Activated CD4-positive, alpha-beta T cell treated with anti-CD3 and anti-CD28 coated beads, Interleukin-2, amount 10 ng/mL, durations not matched to agents 7 days and 5 days (primary cell): ENCODE results near the gene C1orf94. TPM values are rescaled to one million over a fixed set of nuclear protein-coding genes. Genes with fewer than 3 reads are reported as not detected.
A peak's percentile ranks its signal among the peaks of the same experiment; 100 is the strongest.

ENCODE experiments used
- CTCF ChIA-PET: fragments of 350-600 bp; sonication (Branson Sonifier 250); formaldehyde crosslinking; loops from one replicate; lab custom pipeline; 2021; ENCODE audit warnings: antibody characterized with exemption; lab: Charles Lee
- POLR2A ChIA-PET: fragments of 350-600 bp; sonication (Branson Sonifier 250); formaldehyde crosslinking; loops from one replicate; lab custom pipeline; 2021; ENCODE audit warnings: antibody characterized with exemption; lab: Charles Lee
- DNase-seq: peaks from one replicate; pipeline ENCODE4 v3.0.0-alpha.2; 2020
- H3K27ac Mint-ChIP-seq: one replicate; pipeline ENCODE4 v1.8.0; 2021; ENCODE audit warnings: mild to moderate bottlenecking, moderate library complexity, mixed read lengths
- H3K27me3 Mint-ChIP-seq: one replicate; pipeline ENCODE4 v1.8.0; 2021; ENCODE audit warnings: mixed read lengths
- H3K36me3 Mint-ChIP-seq: one replicate; pipeline ENCODE4 v1.8.0; 2021; ENCODE audit warnings: low read depth, mixed read lengths
- H3K4me1 Mint-ChIP-seq: one replicate; pipeline ENCODE4 v1.8.0; 2021; ENCODE audit warnings: mixed read lengths
- H3K4me3 Mint-ChIP-seq: one replicate; pipeline ENCODE4 v1.8.0; 2021; ENCODE audit warnings: mild to moderate bottlenecking, moderate library complexity, mixed read lengths
- H3K9me3 Mint-ChIP-seq: one replicate; pipeline ENCODE4 v1.8.0; 2021; ENCODE audit warnings: mixed read lengths
- total RNA-seq, 2 experiments: library from RNA; stranded (reverse); gene quantifications; one replicate each; pipeline ENCODE4 v1.2.3, GENCODE V29; 2021

C1orf94 gene
- total RNA-seq, 2 experiments from 2014 or later = not detected

DNA sequence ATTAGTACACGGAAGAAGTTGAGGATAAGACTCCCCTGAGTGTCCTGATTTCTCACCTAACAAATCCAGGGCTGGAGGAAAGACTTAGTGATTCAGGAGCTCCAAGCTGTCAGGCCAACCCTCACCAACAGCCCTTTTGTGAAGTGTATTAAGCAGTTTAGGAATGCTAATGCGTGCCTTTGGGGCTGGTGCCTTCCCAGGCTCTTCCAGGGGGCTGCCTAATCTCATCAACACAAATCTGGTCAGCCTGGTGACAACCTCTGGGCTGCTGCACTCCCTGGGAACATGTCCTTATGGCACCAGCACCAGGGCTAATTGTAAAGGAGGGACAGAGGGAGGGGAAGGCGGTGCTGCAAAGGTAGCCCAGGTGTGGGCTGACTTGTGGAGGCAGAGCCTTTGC, 27.2 kb upstream of the C1orf94 start:
- Mint-ChIP-seq H3K27me3 (peaks cover 5% of the 10 kb centered on the region), H3K27ac (no peak overlapping the region), H3K36me3 (no peaks in the 10 kb centered on the region), H3K9me3 (no peaks in the 10 kb centered on the region), H3K4me3 (no peak overlapping the region), H3K4me1 (no peaks in the 10 kb centered on the region)
- ChIA-PET CTCF (no interaction called here), POLR2A (no interaction called here)
- no peak for DNase-seq

DNA sequence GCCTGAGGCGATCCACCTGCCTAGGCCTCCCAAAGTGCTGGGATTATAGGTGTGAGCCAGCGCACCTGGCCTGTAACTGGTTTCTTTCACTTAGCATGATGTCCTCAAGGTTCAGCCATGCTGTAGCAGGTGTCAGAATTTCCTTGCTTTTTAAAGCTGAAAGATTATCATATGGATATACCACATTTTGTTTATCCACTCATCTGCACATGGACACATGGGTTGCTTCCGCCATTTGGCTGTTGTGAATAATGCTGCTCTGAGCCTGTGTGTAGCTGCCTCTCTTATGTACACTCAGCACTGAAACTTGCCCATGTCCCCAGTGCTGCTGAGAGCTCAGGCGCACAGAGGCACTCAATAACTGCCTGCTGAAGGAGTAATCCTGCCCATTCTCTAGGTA, 23.5 kb upstream of the C1orf94 start:
- H3K4me3 Mint-ChIP-seq = no peak overlapping the region
- H3K36me3 Mint-ChIP-seq = no peaks in the 10 kb centered on the region
- POLR2A ChIA-PET = no interaction called here

DNA sequence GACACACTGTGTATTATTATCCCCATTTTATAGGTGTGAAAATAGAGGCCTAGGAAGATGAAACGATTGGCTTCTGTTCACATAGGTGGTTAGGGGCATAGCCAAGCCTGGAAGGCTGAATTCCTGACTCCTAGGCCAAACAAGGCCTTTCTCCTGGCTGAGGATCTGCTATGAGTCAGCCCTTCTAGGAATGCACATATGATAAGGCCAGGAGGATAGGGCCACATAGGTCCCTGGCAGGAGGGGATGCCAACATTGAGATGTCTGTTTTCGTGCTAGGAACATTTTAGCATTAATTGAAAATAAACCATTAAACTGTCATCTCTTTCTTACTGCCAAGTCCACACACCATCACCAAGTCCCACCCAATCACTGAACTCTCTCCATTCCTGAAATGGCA, 20.8 kb upstream of the C1orf94 start:
- Mint-ChIP-seq H3K4me1 (no peaks in the 10 kb centered on the region), H3K27ac (no peak overlapping the region), H3K9me3 (no peaks in the 10 kb centered on the region), H3K4me3 (no peak overlapping the region), H3K27me3 (peaks cover 18% of the 10 kb centered on the region), H3K36me3 (no peaks in the 10 kb centered on the region)
- ChIA-PET POLR2A (no interaction called here), CTCF (no interaction called here)
- DNase-seq = no peak

More for the DNA sequence above, 23.5 kb upstream of the C1orf94 start:
- peaks cover 7% of the 10 kb centered on the region for H3K27me3 Mint-ChIP-seq
- no peaks in the 10 kb centered on the region for H3K9me3 Mint-ChIP-seq
- DNase-seq = no peak
- CTCF ChIA-PET = interaction anchor here (0.6 to 1.8 kb wide), 2 partner anchors 10 to 52 kb away, joined by 4 to 5 read pairs; no protein-coding TSS in a partner anchor
- H3K27ac Mint-ChIP-seq = no peak overlapping the region
- no peaks in the 10 kb centered on the region for H3K4me1 Mint-ChIP-seq

DNA sequence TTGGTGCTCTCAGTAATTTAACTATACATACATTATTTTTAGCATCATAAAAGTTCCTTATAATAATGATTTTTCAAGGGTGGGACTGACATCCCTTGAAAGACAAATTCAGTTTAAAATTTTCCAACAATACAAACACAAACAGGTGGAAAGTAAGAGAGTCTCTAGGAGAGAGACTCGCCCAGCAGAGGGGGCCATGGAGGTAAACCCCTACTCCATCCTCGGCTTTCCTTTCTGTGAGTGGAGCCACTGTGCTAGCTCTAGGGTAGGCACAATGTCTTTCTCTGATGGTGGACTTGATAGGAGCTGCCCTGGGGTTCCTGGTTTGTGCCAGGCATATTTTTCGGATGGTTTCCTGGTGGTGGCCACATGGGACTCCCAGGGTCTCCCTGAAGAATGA, 20.0 kb upstream of the C1orf94 start:
- ChIA-PET CTCF (no interaction called here), POLR2A (no interaction called here)
- Mint-ChIP-seq H3K4me3 (no peak overlapping the region), H3K36me3 (peaks cover 2% of the 10 kb centered on the region), H3K27me3 (peaks cover 27% of the 10 kb centered on the region), H3K27ac (no peak overlapping the region), H3K4me1 (no peaks in the 10 kb centered on the region), H3K9me3 (no peaks in the 10 kb centered on the region)
- DNase-seq = no peak

- ChIA-PET POLR2A (no interaction called here), CTCF (interaction anchor here (1.3 to 1.5 kb wide), 2 partner anchors 10 to 530 kb away, joined by 4 to 5 read pairs; no protein-coding TSS in a partner anchor)
- peak overlapping the region; percentile 45 for H3K4me3 Mint-ChIP-seq
- no peak overlapping the region for H3K27ac Mint-ChIP-seq
- peaks cover 5% of the 10 kb centered on the region for H3K36me3 Mint-ChIP-seq
- no peaks in the 10 kb centered on the region for H3K9me3 Mint-ChIP-seq
- H3K27me3 Mint-ChIP-seq = peaks cover 69% of the 10 kb centered on the region
- peaks cover 8% of the 10 kb centered on the region for H3K4me1 Mint-ChIP-seq
- DNase-seq = peak; percentile 12
Measured at GRCh38 chr1:34162852-34163766, 13.6 kb upstream of the C1orf94 start.

- H3K27ac Mint-ChIP-seq = no peak overlapping the region
- ChIA-PET CTCF (interaction anchor here (1.3 to 1.5 kb wide), 2 partner anchors 11 to 531 kb away, joined by 4 to 5 read pairs; no protein-coding TSS in a partner anchor), POLR2A (no interaction called here)
- no peak for DNase-seq
- no peak overlapping the region for H3K4me3 Mint-ChIP-seq
- peaks cover 76% of the 10 kb centered on the region for H3K27me3 Mint-ChIP-seq
- peaks cover 8% of the 10 kb centered on the region for H3K4me1 Mint-ChIP-seq
- no peaks in the 10 kb centered on the region for H3K9me3 Mint-ChIP-seq
- H3K36me3 Mint-ChIP-seq = peaks cover 5% of the 10 kb centered on the region
Measured at GRCh38 chr1:34163792-34164731, 12.6 kb upstream of the C1orf94 start.

GRCh38 chr1:34164771-34165391, 11.8 kb upstream of the C1orf94 start, which contains the start of gene CSMD2:
TSS of gene CSMD2 (minus strand) at chr1:34165230. CDS start at chr1:34165097, 133 bp downstream.
- ChIA-PET POLR2A (no interaction called here), CTCF (no interaction called here)
- Mint-ChIP-seq H3K4me3 (no peak within 1 kb of the TSS), H3K27me3 (peaks cover 77% of the 10 kb centered on the region), H3K9me3 (no peaks in the 10 kb centered on the region), H3K36me3 (peaks cover 5% of the 10 kb centered on the region), H3K27ac (no peak within 1 kb of the TSS), H3K4me1 (peaks cover 8% of the 10 kb centered on the region)
- DNase-seq = no peak

DNA sequence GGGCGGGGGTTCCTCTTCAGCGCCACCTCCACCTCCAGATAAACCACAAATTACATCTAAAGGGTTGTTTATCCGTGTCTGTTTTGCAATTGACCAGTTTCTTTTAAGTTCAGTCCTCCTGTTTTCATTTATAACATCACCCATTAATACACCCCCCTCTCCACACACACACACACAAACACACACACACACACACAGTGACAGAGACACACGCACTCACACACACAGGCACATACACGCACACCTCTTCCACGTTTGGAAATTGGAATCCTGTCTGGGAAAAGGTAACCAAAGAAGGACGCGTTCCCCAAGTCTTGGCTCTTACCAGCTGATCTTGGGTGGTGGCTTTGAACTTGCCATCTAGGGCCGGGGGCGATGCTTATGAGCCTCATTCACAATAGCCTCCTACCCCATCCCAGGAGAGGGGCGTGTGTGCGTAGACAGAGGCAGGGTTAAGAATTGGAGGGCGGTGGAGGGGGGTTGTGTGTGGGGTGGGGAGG, 11.2 kb upstream of the C1orf94 start:
- H3K27ac Mint-ChIP-seq = no peak overlapping the region
- POLR2A ChIA-PET = no interaction called here
- DNase-seq = no peak
- CTCF ChIA-PET = no interaction called here
- peaks cover 78% of the 10 kb centered on the region for H3K27me3 Mint-ChIP-seq
- H3K4me1 Mint-ChIP-seq = peaks cover 8% of the 10 kb centered on the region
- H3K9me3 Mint-ChIP-seq = no peaks in the 10 kb centered on the region
- no peak overlapping the region for H3K4me3 Mint-ChIP-seq
- H3K36me3 Mint-ChIP-seq = peaks cover 5% of the 10 kb centered on the region

- Mint-ChIP-seq H3K27ac (no peak overlapping the region), H3K27me3 (peaks cover 79% of the 10 kb centered on the region), H3K9me3 (no peaks in the 10 kb centered on the region), H3K36me3 (peaks cover 5% of the 10 kb centered on the region), H3K4me3 (no peak overlapping the region), H3K4me1 (peaks cover 8% of the 10 kb centered on the region)
- CTCF ChIA-PET = no interaction called here
- no peak for DNase-seq
- POLR2A ChIA-PET = no interaction called here
Measured at GRCh38 chr1:34166191-34166624, 10.5 kb upstream of the C1orf94 start.

- Mint-ChIP-seq H3K36me3 (peaks cover 3% of the 10 kb centered on the region), H3K4me3 (no peak overlapping the region), H3K27me3 (peaks cover 76% of the 10 kb centered on the region), H3K4me1 (peaks cover 8% of the 10 kb centered on the region), H3K9me3 (no peaks in the 10 kb centered on the region), H3K27ac (no peak overlapping the region)
- ChIA-PET POLR2A (no interaction called here), CTCF (no interaction called here)
- no peak for DNase-seq
Measured at GRCh38 chr1:34166625-34167361, 9.9 kb upstream of the C1orf94 start.

DNA sequence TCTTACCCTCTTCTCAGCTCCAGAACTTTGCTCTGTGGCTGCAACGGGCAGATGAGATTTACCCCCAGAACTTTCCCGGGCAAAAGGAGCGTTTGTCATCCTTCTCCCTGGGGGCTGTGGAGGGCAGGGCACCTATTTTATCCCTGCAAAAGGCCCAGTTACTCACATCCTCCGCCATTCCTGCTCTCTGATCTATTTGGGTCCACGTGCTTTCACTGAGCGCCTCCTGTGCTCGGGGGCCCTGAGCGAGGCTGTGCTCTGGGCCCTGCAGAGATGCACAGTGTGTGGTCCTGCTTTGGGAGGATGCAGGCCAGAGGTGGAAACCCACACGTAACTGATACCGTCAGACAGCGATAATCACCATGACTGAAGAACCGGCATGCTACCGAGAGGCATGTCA, 9.3 kb upstream of the C1orf94 start:
- Mint-ChIP-seq H3K4me1 (peaks cover 8% of the 10 kb centered on the region), H3K36me3 (peaks cover 3% of the 10 kb centered on the region), H3K27ac (no peak overlapping the region), H3K4me3 (no peak overlapping the region), H3K9me3 (no peaks in the 10 kb centered on the region), H3K27me3 (peaks cover 74% of the 10 kb centered on the region)
- ChIA-PET CTCF (no interaction called here), POLR2A (no interaction called here)
- DNase-seq = no peak

- Mint-ChIP-seq H3K9me3 (no peaks in the 10 kb centered on the region), H3K36me3 (no peaks in the 10 kb centered on the region), H3K4me1 (no peaks in the 10 kb centered on the region), H3K4me3 (no peak overlapping the region), H3K27ac (no peak overlapping the region), H3K27me3 (peaks cover 46% of the 10 kb centered on the region)
- ChIA-PET CTCF (no interaction called here), POLR2A (no interaction called here)
- no peak for DNase-seq
Measured at GRCh38 chr1:34175744-34176143, 963 bp upstream of the C1orf94 start.
